Measurements from ENCODE around the gene PKIB.
"Not testable (repeated sequence)": the region's sequence is repeated elsewhere in the genome, so short reads cannot be mapped to it uniquely, and the experiment has no call there.

The PKIB gene

GRCh38 chr6:122609881-122610689 is at the start of gene PKIB:
Gene PKIB (plus strand): TSS chr6:122610405. CDS start chr6:122717795, 107,390 bp downstream.
- DNase-seq, result peak; percentile 36

GRCh38 chr6:122563364-122564052 is 46.7 kb upstream of the PKIB start:
- no peak for DNase-seq

- DNase-seq, result no peak
Observed at GRCh38 chr6:122564230-122564629, 46.0 kb upstream of the PKIB start.

GRCh38 chr6:122565708-122566107 is 44.5 kb upstream of the PKIB start:
- no peak for DNase-seq

- DNase-seq, result no peak
Observed at GRCh38 chr6:122567034-122567433, 43.2 kb upstream of the PKIB start.

GRCh38 chr6:122568350-122568749 is 41.9 kb upstream of the PKIB start:
- no peak for DNase-seq

GRCh38 chr6:122568797-122569221 is 41.4 kb upstream of the PKIB start:
- DNase-seq, result no peak

- DNase-seq, result no peak
Observed at GRCh38 chr6:122569230-122569771, 40.9 kb upstream of the PKIB start.

GRCh38 chr6:122571888-122572287 is 38.3 kb upstream of the PKIB start:
- no peak for DNase-seq

- no peak for DNase-seq
Observed at GRCh38 chr6:122576888-122577287, 33.3 kb upstream of the PKIB start.

GRCh38 chr6:122578961-122579360 is 31.2 kb upstream of the PKIB start:
- DNase-seq, result no peak

GRCh38 chr6:122580737-122581136 is 29.5 kb upstream of the PKIB start:
- DNase-seq, result no peak

GRCh38 chr6:122589115-122589514 is 21.1 kb upstream of the PKIB start:
- no peak for DNase-seq

- DNase-seq, result not testable (repeated sequence)
Observed at GRCh38 chr6:122598295-122598694, 11.9 kb upstream of the PKIB start.

GRCh38 chr6:122604676-122605075 is 5.5 kb upstream of the PKIB start:
- no peak for DNase-seq

- DNase-seq, result no peak
Observed at GRCh38 chr6:122610690-122611455, 668 bp downstream of the PKIB start.

- DNase-seq, result no peak
Observed at GRCh38 chr6:122612838-122613237, 2.6 kb downstream of the PKIB start.

GRCh38 chr6:122614303-122614702 is 4.1 kb downstream of the PKIB start:
- no peak for DNase-seq

GRCh38 chr6:122615409-122615808 is 5.2 kb downstream of the PKIB start:
- no peak for DNase-seq

- DNase-seq, result no peak
Observed at GRCh38 chr6:122616877-122617276, 6.7 kb downstream of the PKIB start.

GRCh38 chr6:122619309-122619708 is 9.1 kb downstream of the PKIB start:
- DNase-seq, result no peak

GRCh38 chr6:122620428-122620827 is 10.2 kb downstream of the PKIB start:
- no peak for DNase-seq

- no peak for DNase-seq
Observed at GRCh38 chr6:122620902-122621301, 10.7 kb downstream of the PKIB start.
